ENCODE measurements around the gene ZCCHC7. TPM values are rescaled to one million over a fixed set of nuclear protein-coding genes. Genes with fewer than 3 reads are reported as not detected.

Gene ZCCHC7
- total RNA-seq, 2 donors from 2014 or later, result 21.2 to 22.7 TPM

GRCh38 chr9:37382982-37383357, 262.6 kb downstream of the ZCCHC7 start:
- Histone ChIP-seq H3K9ac (ENCODE audit: extremely low read depth, low read length, poor library complexity, severe bottlenecking) (no peak overlapping the region), H3K4me3 (ENCODE audit: low read length) (no peak overlapping the region), H3K4me1 (ENCODE audit: control insufficient read depth, insufficient read depth, low read length) (no peaks in the 10 kb centered on the region), H3K36me3 (ENCODE audit: control insufficient read depth, insufficient read depth, low read length) (no peaks in the 10 kb centered on the region), H3K27me3 (ENCODE audit: control insufficient read depth, insufficient read depth, low read length, poor library complexity, severe bottlenecking) (no peaks in the 10 kb centered on the region), H3K9me3 (ENCODE audit: control insufficient read depth, low read length) (no peaks in the 10 kb centered on the region), H3K27ac (ENCODE audit: low read depth, low read length) (no peak overlapping the region)
- H3K27ac Mint-ChIP-seq, result no peak overlapping the region
- H3K36me3 Mint-ChIP-seq (ENCODE audit: low read depth), result no peaks in the 10 kb centered on the region
- 83 to 86% methylated on average over 3 to 5 of the region's 5 CpGs for WGBS, 2 experiments (ENCODE audit: insufficient coverage in 1 of 2, insufficient read length in 1 of 2)
- no peak overlapping the region for H3K4me3 Mint-ChIP-seq
- DNase-seq, result no peak
- H3K9me3 Mint-ChIP-seq, result no peaks in the 10 kb centered on the region
- peaks cover 2% of the 10 kb centered on the region for H3K27me3 Mint-ChIP-seq (ENCODE audit: insufficient read depth)
- TF ChIP-seq, protein P1, sequence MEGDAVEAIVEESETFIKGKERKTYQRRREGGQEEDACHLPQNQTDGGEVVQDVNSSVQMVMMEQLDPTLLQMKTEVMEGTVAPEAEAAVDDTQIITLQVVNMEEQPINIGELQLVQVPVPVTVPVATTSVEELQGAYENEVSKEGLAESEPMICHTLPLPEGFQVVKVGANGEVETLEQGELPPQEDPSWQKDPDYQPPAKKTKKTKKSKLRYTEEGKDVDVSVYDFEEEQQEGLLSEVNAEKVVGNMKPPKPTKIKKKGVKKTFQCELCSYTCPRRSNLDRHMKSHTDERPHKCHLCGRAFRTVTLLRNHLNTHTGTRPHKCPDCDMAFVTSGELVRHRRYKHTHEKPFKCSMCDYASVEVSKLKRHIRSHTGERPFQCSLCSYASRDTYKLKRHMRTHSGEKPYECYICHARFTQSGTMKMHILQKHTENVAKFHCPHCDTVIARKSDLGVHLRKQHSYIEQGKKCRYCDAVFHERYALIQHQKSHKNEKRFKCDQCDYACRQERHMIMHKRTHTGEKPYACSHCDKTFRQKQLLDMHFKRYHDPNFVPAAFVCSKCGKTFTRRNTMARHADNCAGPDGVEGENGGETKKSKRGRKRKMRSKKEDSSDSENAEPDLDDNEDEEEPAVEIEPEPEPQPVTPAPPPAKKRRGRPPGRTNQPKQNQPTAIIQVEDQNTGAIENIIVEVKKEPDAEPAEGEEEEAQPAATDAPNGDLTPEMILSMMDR (conservative IDR thresholded peaks at IDR 0.05), result no peak
- H3K4me1 Mint-ChIP-seq, result no peaks in the 10 kb centered on the region

DNA sequence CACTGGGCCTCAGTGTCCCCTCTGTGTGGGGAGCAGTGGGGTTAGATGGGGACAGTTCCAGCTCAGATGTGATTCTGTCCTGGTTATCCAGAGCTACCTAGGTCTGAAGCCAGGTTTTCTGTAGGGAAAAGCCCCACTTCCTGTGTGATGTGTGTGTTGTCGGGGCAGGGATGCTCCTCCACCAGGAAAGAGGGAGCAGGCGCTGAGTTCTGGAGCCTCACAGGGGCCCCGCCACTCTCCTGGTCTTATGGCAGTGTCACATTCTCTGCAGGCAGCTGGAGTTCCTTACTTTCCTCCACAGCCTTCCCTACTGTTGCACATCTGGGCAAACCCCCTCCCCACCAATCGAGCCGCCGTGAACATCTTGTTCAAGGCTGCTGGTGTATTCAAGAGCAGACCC, 263.0 kb downstream of the ZCCHC7 start:
- H3K27ac Mint-ChIP-seq, result no peak overlapping the region
- Histone ChIP-seq H3K27ac (ENCODE audit: low read depth, low read length) (no peak overlapping the region), H3K4me1 (ENCODE audit: control insufficient read depth, insufficient read depth, low read length) (no peaks in the 10 kb centered on the region), H3K9ac (ENCODE audit: extremely low read depth, low read length, poor library complexity, severe bottlenecking) (no peak overlapping the region), H3K27me3 (ENCODE audit: control insufficient read depth, insufficient read depth, low read length, poor library complexity, severe bottlenecking) (no peaks in the 10 kb centered on the region), H3K4me3 (ENCODE audit: low read length) (no peak overlapping the region), H3K9me3 (ENCODE audit: control insufficient read depth, low read length) (no peaks in the 10 kb centered on the region), H3K36me3 (ENCODE audit: control insufficient read depth, insufficient read depth, low read length) (no peaks in the 10 kb centered on the region)
- no peaks in the 10 kb centered on the region for H3K36me3 Mint-ChIP-seq (ENCODE audit: low read depth)
- H3K9me3 Mint-ChIP-seq, result no peaks in the 10 kb centered on the region
- no peaks in the 10 kb centered on the region for H3K4me1 Mint-ChIP-seq
- DNase-seq, result no peak
- no peak overlapping the region for H3K4me3 Mint-ChIP-seq
- WGBS, 2 experiments (ENCODE audit: insufficient coverage in 1 of 2, insufficient read length in 1 of 2), result 73 to 86% methylated on average over 2 to 6 of the region's 6 CpGs
- TF ChIP-seq, protein P1 (conservative IDR thresholded peaks at IDR 0.05), result no peak
- H3K27me3 Mint-ChIP-seq (ENCODE audit: insufficient read depth), result peaks cover 2% of the 10 kb centered on the region

DNA sequence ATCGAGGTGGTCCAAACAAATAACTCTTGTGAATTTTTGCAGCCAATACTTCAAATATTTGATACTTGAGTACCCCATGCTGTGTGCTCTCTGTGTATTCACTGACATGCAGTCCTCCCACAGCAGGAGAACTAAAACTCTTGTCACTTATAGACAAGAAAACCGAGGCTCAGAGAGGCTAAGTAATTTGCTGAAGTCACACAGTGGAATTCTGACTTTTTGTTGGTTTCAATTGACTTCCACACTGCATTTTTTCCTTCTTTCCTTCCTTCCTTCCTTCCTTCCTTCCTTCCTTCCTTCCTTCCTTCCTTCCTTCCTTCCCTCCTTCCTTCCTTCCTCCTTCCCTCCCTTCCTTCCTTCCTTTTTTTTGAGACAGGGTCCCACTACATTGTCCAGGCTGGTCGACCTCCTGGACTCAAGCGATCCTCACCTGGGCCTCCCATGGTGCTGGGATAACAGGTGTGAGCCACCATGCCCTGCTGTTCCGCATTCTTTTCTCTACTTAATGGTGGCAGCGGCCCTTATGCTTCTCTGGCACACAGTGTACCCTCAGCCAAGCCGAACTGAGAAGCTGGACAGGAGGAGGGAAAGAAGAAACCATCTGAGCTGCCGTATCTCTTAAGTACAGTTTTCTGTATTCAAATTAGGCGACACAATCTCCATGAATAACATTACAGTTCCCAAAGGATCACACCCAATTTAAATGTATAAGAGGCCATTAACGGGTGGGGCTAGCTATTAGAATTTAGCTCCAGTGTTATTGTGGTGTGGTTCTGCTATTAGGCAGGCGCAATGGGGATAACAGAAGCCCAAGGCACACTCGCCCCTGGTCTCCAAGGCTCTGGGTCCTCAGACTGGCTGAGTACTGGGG, 263.7 kb downstream of the ZCCHC7 start:
- Mint-ChIP-seq H3K27ac (no peak overlapping the region), H3K27me3 (ENCODE audit: insufficient read depth) (peaks cover 2% of the 10 kb centered on the region), H3K9me3 (no peaks in the 10 kb centered on the region), H3K4me3 (no peak overlapping the region), H3K36me3 (ENCODE audit: low read depth) (no peaks in the 10 kb centered on the region), H3K4me1 (no peaks in the 10 kb centered on the region)
- no peak overlapping the region for H3K27ac ChIP-seq (ENCODE audit: low read depth, low read length)
- no peaks in the 10 kb centered on the region for H3K4me1 ChIP-seq (ENCODE audit: control insufficient read depth, insufficient read depth, low read length)
- no peak overlapping the region for H3K9ac ChIP-seq (ENCODE audit: extremely low read depth, low read length, poor library complexity, severe bottlenecking)
- WGBS, 2 experiments (ENCODE audit: insufficient coverage in 1 of 2, insufficient read length in 1 of 2), result 84 to 90% methylated on average over 7 to 12 of the region's 12 CpGs
- no peak for DNase-seq
- no peak overlapping the region for H3K4me3 ChIP-seq (ENCODE audit: low read length)
- no peaks in the 10 kb centered on the region for H3K9me3 ChIP-seq (ENCODE audit: control insufficient read depth, low read length)
- no peaks in the 10 kb centered on the region for H3K36me3 ChIP-seq (ENCODE audit: control insufficient read depth, insufficient read depth, low read length)
- H3K27me3 ChIP-seq (ENCODE audit: control insufficient read depth, insufficient read depth, low read length, poor library complexity, severe bottlenecking), result no peaks in the 10 kb centered on the region
- TF ChIP-seq, protein P1 (conservative IDR thresholded peaks at IDR 0.05), result no peak

Data from endodermal cell (in vitro differentiated cells).